ENCODE measurements around the gene IL19.

IL19 gene

GRCh38 chr1:206867239-206867638, 96.7 kb downstream of the IL19 start (continued):
- no peak for TF ChIP-seq KLF8 (tag by site-specific recombination; IDR thresholded peaks at IDR 0.05)
- no peak for TF ChIP-seq ZNF266 (tag by site-specific recombination; IDR thresholded peaks at IDR 0.05; ENCODE audit: low read depth)
- no peak for TF ChIP-seq ZBTB20 (tag by site-specific recombination; IDR thresholded peaks at IDR 0.05)
- TF ChIP-seq ZFP3 (tag by site-specific recombination; IDR thresholded peaks at IDR 0.05; ENCODE audit: low read depth): no peak
- no peak for TF ChIP-seq OSR2 (tag by site-specific recombination; IDR thresholded peaks at IDR 0.05)
- TF ChIP-seq ZNF391 (tag by site-specific recombination; IDR thresholded peaks at IDR 0.05; ENCODE audit: borderline replicate concordance, low read depth): no peak
- no peak for TF ChIP-seq ZSCAN16 (tag by site-specific recombination; IDR thresholded peaks at IDR 0.05)
- TF ChIP-seq, protein P1, sequence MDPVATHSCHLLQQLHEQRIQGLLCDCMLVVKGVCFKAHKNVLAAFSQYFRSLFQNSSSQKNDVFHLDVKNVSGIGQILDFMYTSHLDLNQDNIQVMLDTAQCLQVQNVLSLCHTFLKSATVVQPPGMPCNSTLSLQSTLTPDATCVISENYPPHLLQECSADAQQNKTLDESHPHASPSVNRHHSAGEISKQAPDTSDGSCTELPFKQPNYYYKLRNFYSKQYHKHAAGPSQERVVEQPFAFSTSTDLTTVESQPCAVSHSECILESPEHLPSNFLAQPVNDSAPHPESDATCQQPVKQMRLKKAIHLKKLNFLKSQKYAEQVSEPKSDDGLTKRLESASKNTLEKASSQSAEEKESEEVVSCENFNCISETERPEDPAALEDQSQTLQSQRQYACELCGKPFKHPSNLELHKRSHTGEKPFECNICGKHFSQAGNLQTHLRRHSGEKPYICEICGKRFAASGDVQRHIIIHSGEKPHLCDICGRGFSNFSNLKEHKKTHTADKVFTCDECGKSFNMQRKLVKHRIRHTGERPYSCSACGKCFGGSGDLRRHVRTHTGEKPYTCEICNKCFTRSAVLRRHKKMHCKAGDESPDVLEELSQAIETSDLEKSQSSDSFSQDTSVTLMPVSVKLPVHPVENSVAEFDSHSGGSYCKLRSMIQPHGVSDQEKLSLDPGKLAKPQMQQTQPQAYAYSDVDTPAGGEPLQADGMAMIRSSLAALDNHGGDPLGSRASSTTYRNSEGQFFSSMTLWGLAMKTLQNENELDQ (tag by site-specific recombination; IDR thresholded peaks at IDR 0.05; ENCODE audit: low read depth): no peak

- CTCF ChIA-PET: interaction anchor here (0.7 to 1.5 kb wide), 3 partner anchors 10 to 44 kb away, joined by 3 to 5 read pairs (median 3); no protein-coding TSS in a partner anchor
- no peak overlapping the region for H3K27ac ChIP-seq (ENCODE audit: extremely low read depth, low read depth, low read length)
Observed at GRCh38 chr1:206867716-206868115, 97.1 kb downstream of the IL19 start.

DNA sequence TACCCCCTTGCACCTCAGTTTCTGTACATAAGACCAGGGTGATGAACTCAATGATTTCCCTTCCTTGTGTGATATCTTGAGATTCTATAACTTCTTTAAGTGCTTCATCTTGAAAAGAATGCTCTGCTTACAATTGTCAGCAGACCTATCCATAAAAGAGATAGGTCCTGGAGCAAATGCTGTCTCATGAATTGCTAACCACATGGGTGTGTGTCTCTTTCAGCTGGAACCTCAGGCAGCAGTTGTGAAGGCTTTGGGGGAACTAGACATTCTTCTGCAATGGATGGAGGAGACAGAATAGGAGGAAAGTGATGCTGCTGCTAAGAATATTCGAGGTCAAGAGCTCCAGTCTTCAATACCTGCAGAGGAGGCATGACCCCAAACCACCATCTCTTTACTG, 97.7 kb downstream of the IL19 start:
- no peaks in the 10 kb centered on the region for H3K9me3 ChIP-seq (ENCODE audit: control insufficient read depth, insufficient read depth, low read depth, low read length)
- no peak overlapping the region for H3K4me3 ChIP-seq (ENCODE audit: low read depth, low read length)
- POLR2A ChIA-PET: no interaction called here
- no peaks in the 10 kb centered on the region for H3K36me3 ChIP-seq (ENCODE audit: control insufficient read depth in 2 of 2, insufficient read depth in 1 of 2, low read length in 2 of 2)
- CTCF ChIA-PET: interaction anchor here (0.7 to 1.5 kb wide), 3 partner anchors 10 to 43 kb away, joined by 3 to 5 read pairs (median 3); no protein-coding TSS in a partner anchor
- no peak for TF ChIP-seq BCL11B (tag by site-specific recombination; IDR thresholded peaks at IDR 0.05; ENCODE audit: low read depth)
- H3K4me1 ChIP-seq (ENCODE audit: control insufficient read depth, insufficient read depth, low read length): no peaks in the 10 kb centered on the region
- no peak overlapping the region for H3K27ac ChIP-seq (ENCODE audit: extremely low read depth, low read depth, low read length)

More at GRCh38 chr1:206867716-206868115, 97.1 kb downstream of the IL19 start:
- H3K4me1 ChIP-seq (ENCODE audit: control insufficient read depth, insufficient read depth, low read length): no peaks in the 10 kb centered on the region
- no peaks in the 10 kb centered on the region for H3K9me3 ChIP-seq (ENCODE audit: control insufficient read depth, insufficient read depth, low read depth, low read length)
- H3K36me3 ChIP-seq (ENCODE audit: control insufficient read depth in 2 of 2, insufficient read depth in 1 of 2, low read length in 2 of 2): no peaks in the 10 kb centered on the region
- no peak for TF ChIP-seq BCL6B (tag by site-specific recombination; IDR thresholded peaks at IDR 0.05)
- TF ChIP-seq ZNF664 (tag by site-specific recombination; IDR thresholded peaks at IDR 0.05): no peak
- TF ChIP-seq ZIC2 (tag by site-specific recombination; IDR thresholded peaks at IDR 0.05): no peak
- TF ChIP-seq WT1 (tag by site-specific recombination; IDR thresholded peaks at IDR 0.05): no peak
- no peak for TF ChIP-seq ZNF354C (tag by site-specific recombination; IDR thresholded peaks at IDR 0.05; ENCODE audit: borderline replicate concordance, low read depth)
- no peak for TF ChIP-seq ZNF311 (tag by site-specific recombination; IDR thresholded peaks at IDR 0.05; ENCODE audit: borderline replicate concordance)
- no peak for TF ChIP-seq KLF9 (tag by site-specific recombination; IDR thresholded peaks at IDR 0.05; ENCODE audit: low read depth)
- TF ChIP-seq ZNF623 (tag by site-specific recombination; IDR thresholded peaks at IDR 0.05): no peak
- no peak for TF ChIP-seq ZNF350 (tag by site-specific recombination; IDR thresholded peaks at IDR 0.05)
- TF ChIP-seq ZNF10 (tag by site-specific recombination; IDR thresholded peaks at IDR 0.05): no peak
- no peak for TF ChIP-seq ZNF560 (tag by site-specific recombination; IDR thresholded peaks at IDR 0.05; ENCODE audit: borderline replicate concordance)
- no peak for TF ChIP-seq ZNF2 (tag by site-specific recombination; IDR thresholded peaks at IDR 0.05)
- TF ChIP-seq ZBTB17 (tag by site-specific recombination; IDR thresholded peaks at IDR 0.05): no peak
- no peak for TF ChIP-seq ZNF791 (tag by site-specific recombination; IDR thresholded peaks at IDR 0.05)
- TF ChIP-seq ZSCAN4 (tag by site-specific recombination; IDR thresholded peaks at IDR 0.05): no peak
- no peak for TF ChIP-seq GLI4 (tag by site-specific recombination; IDR thresholded peaks at IDR 0.05)
- TF ChIP-seq ZNF548 (tag by site-specific recombination; IDR thresholded peaks at IDR 0.05): no peak
- no peak for TF ChIP-seq HOXD13 (CRISPR knock-in tag; IDR thresholded peaks at IDR 0.05; ENCODE audit: borderline replicate concordance)
- POLR2A ChIA-PET: no interaction called here
- H3K4me3 ChIP-seq (ENCODE audit: low read depth, low read length): no peak overlapping the region
